Measurements from ENCODE around the gene FAM107B.

DNA sequence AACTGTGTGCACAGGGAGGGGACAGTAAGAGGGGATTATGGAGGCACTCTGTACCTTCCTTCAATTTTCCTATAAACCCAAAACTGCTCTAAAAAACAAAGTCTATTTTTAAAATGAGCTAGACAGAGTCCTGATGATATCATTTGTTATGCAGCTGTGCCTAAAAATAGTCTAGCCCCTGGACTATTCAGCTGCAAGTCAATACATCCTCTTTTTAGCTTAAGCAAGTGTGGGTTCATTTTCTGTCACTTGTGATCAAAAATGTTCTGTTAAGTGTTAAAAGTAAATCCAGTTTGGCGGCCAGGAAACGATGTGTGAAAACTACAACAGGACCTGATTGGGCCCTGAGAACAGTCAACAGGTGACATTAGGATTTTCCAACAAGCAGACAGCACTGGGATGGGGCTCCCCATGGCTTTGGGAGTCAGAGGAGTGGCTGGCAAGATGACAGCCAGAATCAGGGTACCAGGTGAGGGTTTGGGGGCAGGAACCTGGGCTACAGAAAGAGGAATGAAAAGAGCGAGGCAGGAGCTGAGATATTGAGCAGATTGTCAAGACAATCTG lies 33.9 kb downstream of the FAM107B start:
- TF ChIP-seq, protein P1, sequence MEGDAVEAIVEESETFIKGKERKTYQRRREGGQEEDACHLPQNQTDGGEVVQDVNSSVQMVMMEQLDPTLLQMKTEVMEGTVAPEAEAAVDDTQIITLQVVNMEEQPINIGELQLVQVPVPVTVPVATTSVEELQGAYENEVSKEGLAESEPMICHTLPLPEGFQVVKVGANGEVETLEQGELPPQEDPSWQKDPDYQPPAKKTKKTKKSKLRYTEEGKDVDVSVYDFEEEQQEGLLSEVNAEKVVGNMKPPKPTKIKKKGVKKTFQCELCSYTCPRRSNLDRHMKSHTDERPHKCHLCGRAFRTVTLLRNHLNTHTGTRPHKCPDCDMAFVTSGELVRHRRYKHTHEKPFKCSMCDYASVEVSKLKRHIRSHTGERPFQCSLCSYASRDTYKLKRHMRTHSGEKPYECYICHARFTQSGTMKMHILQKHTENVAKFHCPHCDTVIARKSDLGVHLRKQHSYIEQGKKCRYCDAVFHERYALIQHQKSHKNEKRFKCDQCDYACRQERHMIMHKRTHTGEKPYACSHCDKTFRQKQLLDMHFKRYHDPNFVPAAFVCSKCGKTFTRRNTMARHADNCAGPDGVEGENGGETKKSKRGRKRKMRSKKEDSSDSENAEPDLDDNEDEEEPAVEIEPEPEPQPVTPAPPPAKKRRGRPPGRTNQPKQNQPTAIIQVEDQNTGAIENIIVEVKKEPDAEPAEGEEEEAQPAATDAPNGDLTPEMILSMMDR (IDR thresholded peaks at IDR 0.05) = no peak
- no peak for TF ChIP-seq EZH2 (IDR thresholded peaks at IDR 0.05)

Measured in neural progenitor cell (in vitro differentiated cells).